H1 (cell line): ENCODE data around the gene CLN6. TPM values are rescaled to one million over a fixed set of nuclear protein-coding genes. Genes with fewer than 3 reads are reported as not detected.

ENCODE experiments used
- CTCF ChIA-PET: fragments of 300-600 bp; sonication (Branson Sonifier 250); formaldehyde crosslinking; loops from one replicate; lab custom pipeline; 2021; ENCODE audit not compliant: partially characterized antibody; lab: Charles Lee
- POLR2A ChIA-PET: fragments of 300-600 bp; sonication (Branson Sonifier 250); formaldehyde crosslinking; loops from one replicate; lab custom pipeline; 2021; ENCODE audit warnings: inconsistent platforms; ENCODE audit not compliant: partially characterized antibody; lab: Charles Lee
- DNase-seq, 2 experiments: peaks; one replicate each; pipeline versions ENCODE4 v3.0.0 to v3.0.0-alpha.2; 2010 to 2022; ENCODE audit warnings: low spot score in 2 of 2, low read depth in 1 of 2, mixed read lengths in 1 of 2
- FAIRE-seq: peaks from 2 replicates; lab custom pipeline; 2011; peaks lifted over from hg19 to GRCh38; lab: Jason Lieb, UNC
- H2AFZ ChIP-seq: 2 replicates; pipeline ENCODE4 v1.8.1; 2012; ENCODE audit warnings: low read length, inconsistent platforms
- H2AK5ac ChIP-seq: 2 replicates; pipeline ENCODE4 v1.6.1; 2013; ENCODE audit warnings: low read depth, low read length
- H2BK120ac ChIP-seq: replicated peaks from 2 replicates; pipeline ENCODE3; 2013; ENCODE audit warnings: low read depth, low read length, inconsistent platforms
- H2BK12ac ChIP-seq: 2 replicates; pipeline ENCODE4 v1.6.1; 2013; ENCODE audit warnings: low read depth, low read length
- H2BK15ac ChIP-seq: 2 replicates; pipeline ENCODE4 v1.6.1; 2013; ENCODE audit warnings: low read length
- H2BK20ac ChIP-seq: 2 replicates; pipeline ENCODE4 v1.6.1; 2013; ENCODE audit warnings: low read length
- H2BK5ac ChIP-seq: 2 replicates; pipeline ENCODE4 v1.6.1; 2013; ENCODE audit warnings: low read depth, low read length
- H3K14ac ChIP-seq: 2 replicates; pipeline ENCODE4 v1.6.1; 2013; ENCODE audit warnings: inconsistent platforms; ENCODE audit not compliant: insufficient read length
- H3K18ac ChIP-seq: 2 replicates; pipeline ENCODE4 v1.6.1; 2013; ENCODE audit warnings: low read length; ENCODE audit errors: extremely low read depth
- H3K23ac ChIP-seq: 2 replicates; pipeline ENCODE4 v1.6.1; 2013; ENCODE audit warnings: inconsistent platforms; ENCODE audit not compliant: insufficient read length
- H3K23me2 ChIP-seq: 2 replicates; pipeline ENCODE4 v1.6.1; 2013; ENCODE audit warnings: low read depth, low read length
- H3K27ac ChIP-seq: 2 replicates; pipeline ENCODE4 v1.6.1; 2011; ENCODE audit warnings: low read depth, low read length, inconsistent platforms
- H3K27me3 ChIP-seq, 4 experiments: replicated peaks in 1 of 4; 1 replicate in 1 of 4; 2 replicates in 3 of 4; pipeline versions ENCODE4 v1.6.1 to v1.8.1; 2011 to 2013; ENCODE audit warnings: low read length in 3 of 4, mild to moderate bottlenecking in 3 of 4, inconsistent platforms in 2 of 4, mixed read lengths in 2 of 4, moderate library complexity in 1 of 4; ENCODE audit not compliant: control insufficient read depth in 3 of 4, insufficient read depth in 3 of 4; ENCODE audit errors: extremely low read depth in 1 of 4
- H3K36me3 ChIP-seq, 4 experiments: 2 replicates each; pipeline versions ENCODE4 v1.6.1 to v1.8.1; 2011 to 2013; ENCODE audit warnings: mild to moderate bottlenecking in 4 of 4, low read length in 3 of 4, moderate library complexity in 2 of 4, control low read depth in 1 of 4, inconsistent platforms in 1 of 4; ENCODE audit not compliant: insufficient read depth in 4 of 4, control insufficient read depth in 2 of 4
- H3K4ac ChIP-seq: replicated peaks from 2 replicates; pipeline ENCODE3; 2013; ENCODE audit warnings: low read length, low read depth, mixed read lengths, inconsistent platforms; ENCODE audit not compliant: insufficient read length
- H3K4me1 ChIP-seq, 4 experiments: replicated peaks in 1 of 4; 1 replicate in 1 of 4; 2 replicates in 3 of 4; pipeline versions ENCODE4 v1.6.1 to v1.8.1; 2011 to 2013; ENCODE audit warnings: low read length in 3 of 4, inconsistent platforms in 2 of 4, mixed read lengths in 1 of 4; ENCODE audit not compliant: insufficient read depth in 4 of 4, control insufficient read depth in 3 of 4
- H3K4me2 ChIP-seq, 2 experiments: 2 replicates each; pipeline versions ENCODE4 v1.6.1 to v1.8.1; 2011 to 2013; ENCODE audit warnings: low read depth in 2 of 2, low read length in 2 of 2, control low read depth in 1 of 2, inconsistent platforms in 1 of 2, mild to moderate bottlenecking in 1 of 2; ENCODE audit not compliant: insufficient read depth in 1 of 2
- H3K4me3 ChIP-seq, 4 experiments: fragments of 200-600, 300-600 bp in 1 of 4; sonication (generic), shearing (Covaris generic), sonication (Bioruptor Twin) in 1 of 4; 2 replicates each; pipeline versions ENCODE4 v1.5.1 to v1.8.1; 2011 to 2016; ENCODE audit warnings: low read length in 4 of 4, low read depth in 3 of 4, control low read depth in 2 of 4, inconsistent platforms in 2 of 4, mild to moderate bottlenecking in 2 of 4, mixed read lengths in 1 of 4, moderate library complexity in 1 of 4; ENCODE audit not compliant: insufficient read depth in 2 of 4; ENCODE audit errors: extremely low read depth in 1 of 4
- H3K56ac ChIP-seq: replicated peaks from 2 replicates; pipeline ENCODE3; 2013; ENCODE audit warnings: low read depth, mild to moderate bottlenecking, mixed read lengths, low read length, inconsistent platforms; ENCODE audit not compliant: insufficient read length
- H3K79me1 ChIP-seq: 2 replicates; pipeline ENCODE4 v1.6.1; 2013; ENCODE audit warnings: low read depth, low read length, control low read depth
- H3K79me2 ChIP-seq, 2 experiments: 2 replicates each; pipeline versions ENCODE4 v1.6.1 to v1.8.1; 2012 to 2013; ENCODE audit warnings: low read length in 2 of 2, mild to moderate bottlenecking in 2 of 2, inconsistent platforms in 1 of 2; ENCODE audit not compliant: insufficient read depth in 2 of 2, control insufficient read depth in 1 of 2
- H3K9ac ChIP-seq, 4 experiments: replicated peaks in 1 of 4; 1 replicate in 1 of 4; 2 replicates in 3 of 4; pipeline versions ENCODE4 v1.6.1 to v1.8.1; 2011 to 2013; ENCODE audit warnings: low read depth in 3 of 4, low read length in 3 of 4, control low read depth in 2 of 4, mild to moderate bottlenecking in 2 of 4, moderate library complexity in 2 of 4, inconsistent platforms in 1 of 4; ENCODE audit errors: extremely low read depth in 1 of 4
- H3K9me3 ChIP-seq, 2 experiments: 2 replicates each; pipeline versions ENCODE4 v1.6.1 to v1.8.1; 2012 to 2013; ENCODE audit warnings: mild to moderate bottlenecking in 2 of 2, moderate library complexity in 2 of 2, control low read depth in 1 of 2, inconsistent platforms in 1 of 2, low read depth in 1 of 2, low read length in 1 of 2, mixed read lengths in 1 of 2; ENCODE audit not compliant: insufficient read depth in 2 of 2
- H4K20me1 ChIP-seq, 2 experiments: replicated peaks in 1 of 2; 2 replicates each; pipeline versions ENCODE3 to v1.8.1; 2011 to 2013; ENCODE audit warnings: inconsistent platforms in 2 of 2, low read length in 2 of 2, mild to moderate bottlenecking in 1 of 2; ENCODE audit not compliant: insufficient read depth in 2 of 2, control insufficient read depth in 1 of 2
- H4K5ac ChIP-seq: 2 replicates; pipeline ENCODE4 v1.6.1; 2013; ENCODE audit warnings: low read length, low read depth, mixed read lengths, inconsistent platforms; ENCODE audit not compliant: insufficient read length
- H4K8ac ChIP-seq: 2 replicates; pipeline ENCODE4 v1.8.0; 2013; ENCODE audit warnings: mild to moderate bottlenecking, moderate library complexity, low read length, inconsistent platforms; ENCODE audit not compliant: insufficient read depth; ENCODE audit errors: extremely low read depth
- H4K91ac ChIP-seq: replicated peaks from 2 replicates; pipeline ENCODE3; 2013; ENCODE audit warnings: low read length, mixed read lengths, inconsistent platforms; ENCODE audit not compliant: insufficient read length
- CEBPB ChIP-seq: IDR thresholded peaks from 2 replicates; pipeline ENCODE4 v1.6.1; 2012; ENCODE audit warnings: low read depth, low read length
- CHD2 ChIP-seq: IDR thresholded peaks from 2 replicates; pipeline ENCODE4 v1.6.1; 2012; ENCODE audit warnings: low read length, improper control_type of control experiment
- CTCF ChIP-seq, 3 experiments: IDR thresholded peaks; 1 replicate in 2 of 3; 2 replicates in 1 of 3; pipeline versions ENCODE4 v1.5.1 to v1.6.1; 2011; ENCODE audit warnings: low read length in 3 of 3, mild to moderate bottlenecking in 3 of 3, inconsistent platforms in 2 of 3, low read depth in 1 of 3, moderate library complexity in 1 of 3; ENCODE audit not compliant: insufficient read depth in 1 of 3; ENCODE audit errors: control extremely low read depth in 1 of 3
- E2F6 ChIP-seq: IDR thresholded peaks from 2 replicates; pipeline ENCODE4 v1.6.1; 2012; ENCODE audit warnings: inconsistent platforms
- FOSL1 ChIP-seq: IDR thresholded peaks from 2 replicates; pipeline ENCODE4 v1.6.1; 2011; ENCODE audit warnings: mild to moderate bottlenecking, low read depth, low read length, moderate library complexity; ENCODE audit not compliant: insufficient read depth
- JUND ChIP-seq: IDR thresholded peaks from 2 replicates; pipeline ENCODE4 v1.6.1; 2011; ENCODE audit warnings: mild to moderate bottlenecking, improper control_type of control experiment, low read length
- KDM4A ChIP-seq: IDR thresholded peaks from one replicate; pipeline ENCODE4 v1.7.1; 2012; ENCODE audit warnings: low read depth, mild to moderate bottlenecking, moderate library complexity, low read length, inconsistent platforms; ENCODE audit not compliant: severe bottlenecking
- KDM5A ChIP-seq: fragments of 200-600 bp; IDR thresholded peaks from 2 replicates; pipeline ENCODE4 v1.7.1; 2012; ENCODE audit warnings: mild to moderate bottlenecking, low read length, inconsistent platforms, mixed read lengths
- POLR2A ChIP-seq, 2 experiments: IDR thresholded peaks; 1 replicate in 1 of 2; 2 replicates in 1 of 2; pipeline ENCODE4 v1.6.1; 2011; ENCODE audit warnings: low read depth in 2 of 2, low read length in 2 of 2, mild to moderate bottlenecking in 2 of 2; ENCODE audit errors: control extremely low read depth in 1 of 2
- POU5F1 ChIP-seq: IDR thresholded peaks from 2 replicates; pipeline ENCODE4 v1.6.1; 2011; ENCODE audit warnings: low read depth, mild to moderate bottlenecking, low read length, moderate library complexity
- SIRT6 ChIP-seq: IDR thresholded peaks from one replicate; pipeline ENCODE4 v1.7.1; 2012; ENCODE audit warnings: low read length, inconsistent platforms
- USF2 ChIP-seq: IDR thresholded peaks from 2 replicates; pipeline ENCODE4 v1.6.1; 2011; ENCODE audit warnings: low read length, improper control_type of control experiment
- polyA plus RNA-seq, 7 experiments: library from polyadenylated mRNA; depleted of rRNA in 3 of 7; stranded (reverse) in 5 of 7; unstranded in 2 of 7; fragments of >200 nt in 5 of 7; fragments of 200-250 nt in 2 of 7; gene quantifications; 1 replicate in 5 of 7; 2 replicates in 1 of 7; 4 replicates in 1 of 7; pipeline versions ENCODE4 v1.2.1 to v1.2.3, GENCODE V29; 2011 to 2013; ENCODE audit warnings: missing spikeins in 2 of 7, mixed read lengths in 2 of 7
- total RNA-seq: library from RNA; stranded (reverse); fragmentation: NEBNext Ultra II Directional; extraction: Animal tissue kit (Norgen Biotek cat#: 25700); gene quantifications from 2 replicates; pipeline ENCODE4 v1.2.1, GENCODE V29; 2021

The CLN6 gene
- total and polyA plus RNA-seq, 2 of the 8 experiments (the other 6 are each of a cell fraction or from before 2014, with no cell fraction given), result 60.0 to 137 TPM

GRCh38 chr15:68163191-68163590 lies 66.3 kb downstream of the CLN6 start:
- no peak overlapping the region for H2BK120ac ChIP-seq
- CTCF ChIA-PET, result interaction anchor here (0.7 to 2.1 kb wide), 5 partner anchors 8 to 228 kb away, joined by 3 to 7 read pairs (median 4); no protein-coding TSS in a partner anchor
- TF ChIP-seq POLR2A (IDR thresholded peaks at IDR 0.05; ENCODE audit: control extremely low read depth in 1 of 2, low read depth in 2 of 2, low read length in 2 of 2) (no peak), USF2 (no peak), E2F6 (no peak), JUND (no peak), SIRT6 (no peak), KDM4A (no peak), FOSL1 (no peak), CHD2 (no peak), KDM5A (no peak), CEBPB (no peak), POU5F1 (no peak), CTCF (IDR thresholded peaks at IDR 0.05; ENCODE audit: control extremely low read depth in 1 of 3, insufficient read depth in 1 of 3, low read depth in 1 of 3, low read length in 3 of 3) (no peak)

More at GRCh38 chr15:68163191-68163590, 66.3 kb downstream of the CLN6 start:
- Histone ChIP-seq H3K14ac (no peak overlapping the region), H4K5ac (no peak overlapping the region), H2AFZ (no peak overlapping the region), H3K4me3 (no peak overlapping the region), H2BK5ac (no peak overlapping the region), H3K18ac (no peak overlapping the region), H3K56ac (no peak overlapping the region), H3K79me2 (no peaks in the 10 kb centered on the region), H2BK12ac (no peak overlapping the region), H4K20me1 (no peaks in the 10 kb centered on the region), H3K9ac (no peak overlapping the region), H4K8ac (no peak overlapping the region), H2BK20ac (no peak overlapping the region), H3K79me1 (no peaks in the 10 kb centered on the region), H2AK5ac (no peak overlapping the region), H4K91ac (no peak overlapping the region), H3K23ac (no peak overlapping the region), H3K36me3 (peaks cover 0 to 39% (median 6%) of the 10 kb centered on the region in 4 experiments; a peak in 5 of 8 replicates), H3K23me2 (no peaks in the 10 kb centered on the region), H3K4me2 (no peak overlapping the region), H3K4me1 (no peaks in the 10 kb centered on the region), H3K27me3 (no peaks in the 10 kb centered on the region), H2BK15ac (no peak overlapping the region), H3K4ac (no peak overlapping the region), H3K27ac (no peak overlapping the region), H3K9me3 (no peaks in the 10 kb centered on the region; a peak in 1 of 4 replicates)
- FAIRE-seq (no peak), DNase-seq (no peak)
- POLR2A ChIA-PET, result no interaction called here
